ENCODE data around the gene MYB.

Gene MYB

DNA sequence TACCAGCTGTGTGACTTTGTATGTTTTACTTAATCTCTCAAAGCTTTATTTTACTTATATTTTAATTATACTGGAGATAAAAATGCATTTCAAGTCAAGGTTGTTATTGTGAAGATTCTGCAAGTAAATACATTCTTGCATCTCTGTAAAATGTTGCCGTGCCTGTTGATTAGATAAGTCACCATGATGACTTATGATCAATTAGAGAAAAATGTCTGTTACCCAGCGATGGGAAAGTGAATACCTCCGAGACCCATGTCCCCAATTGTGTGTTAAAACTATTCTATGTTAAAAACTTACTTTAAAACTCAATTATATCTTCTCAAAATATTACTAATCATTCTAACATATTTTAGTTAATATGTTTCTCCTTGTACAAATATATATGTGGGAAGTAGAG is 39.9 kb downstream of the MYB start:
- Histone ChIP-seq H3K4me1 (no peaks in the 10 kb centered on the region), H3K79me2 (no peaks in the 10 kb centered on the region), H3K9ac (no peak overlapping the region), H3K4me2 (ENCODE audit: low read length) (no peak overlapping the region), H2AFZ (no peak overlapping the region), H3K9me3 (ENCODE audit: control insufficient read depth, low read length) (no peaks in the 10 kb centered on the region), H3K4me3 (ENCODE audit: low read depth, low read length) (no peak overlapping the region), H3K27me3 (ENCODE audit: control insufficient read depth, insufficient read depth, low read length) (no peaks in the 10 kb centered on the region), H3K36me3 (ENCODE audit: control insufficient read depth, insufficient read depth, low read length) (no peaks in the 10 kb centered on the region), H3K27ac (no peak overlapping the region)
- TF ChIP-seq, protein P1, sequence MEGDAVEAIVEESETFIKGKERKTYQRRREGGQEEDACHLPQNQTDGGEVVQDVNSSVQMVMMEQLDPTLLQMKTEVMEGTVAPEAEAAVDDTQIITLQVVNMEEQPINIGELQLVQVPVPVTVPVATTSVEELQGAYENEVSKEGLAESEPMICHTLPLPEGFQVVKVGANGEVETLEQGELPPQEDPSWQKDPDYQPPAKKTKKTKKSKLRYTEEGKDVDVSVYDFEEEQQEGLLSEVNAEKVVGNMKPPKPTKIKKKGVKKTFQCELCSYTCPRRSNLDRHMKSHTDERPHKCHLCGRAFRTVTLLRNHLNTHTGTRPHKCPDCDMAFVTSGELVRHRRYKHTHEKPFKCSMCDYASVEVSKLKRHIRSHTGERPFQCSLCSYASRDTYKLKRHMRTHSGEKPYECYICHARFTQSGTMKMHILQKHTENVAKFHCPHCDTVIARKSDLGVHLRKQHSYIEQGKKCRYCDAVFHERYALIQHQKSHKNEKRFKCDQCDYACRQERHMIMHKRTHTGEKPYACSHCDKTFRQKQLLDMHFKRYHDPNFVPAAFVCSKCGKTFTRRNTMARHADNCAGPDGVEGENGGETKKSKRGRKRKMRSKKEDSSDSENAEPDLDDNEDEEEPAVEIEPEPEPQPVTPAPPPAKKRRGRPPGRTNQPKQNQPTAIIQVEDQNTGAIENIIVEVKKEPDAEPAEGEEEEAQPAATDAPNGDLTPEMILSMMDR (IDR thresholded peaks at IDR 0.05): no peak

DNA sequence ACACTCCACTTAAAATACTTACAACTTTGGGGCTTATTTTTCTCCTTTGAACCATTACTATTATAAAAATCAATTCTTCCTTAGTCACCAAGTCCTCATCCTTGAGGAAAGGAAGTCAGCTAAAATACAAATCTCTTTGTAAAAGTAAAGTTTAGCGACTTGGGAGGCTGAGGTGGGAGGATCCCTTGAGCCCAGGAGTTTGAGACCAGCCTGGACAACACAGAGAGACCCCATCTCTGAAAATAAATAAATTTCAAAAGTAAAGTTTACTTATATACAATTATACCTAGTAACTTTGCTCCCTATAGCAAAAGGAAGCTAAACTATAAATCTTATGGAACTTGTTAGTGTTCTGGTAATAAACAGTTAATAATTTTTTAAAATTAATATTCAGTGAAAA is 40.4 kb downstream of the MYB start:
- H3K9ac ChIP-seq: no peak overlapping the region
- TF ChIP-seq, protein P1 (IDR thresholded peaks at IDR 0.05): no peak
- H3K79me2 ChIP-seq: no peaks in the 10 kb centered on the region
- H3K4me2 ChIP-seq (ENCODE audit: low read length): no peak overlapping the region
- H3K4me1 ChIP-seq: no peaks in the 10 kb centered on the region
- H3K9me3 ChIP-seq (ENCODE audit: control insufficient read depth, low read length): no peaks in the 10 kb centered on the region
- H3K36me3 ChIP-seq (ENCODE audit: control insufficient read depth, insufficient read depth, low read length): no peaks in the 10 kb centered on the region
- H3K27me3 ChIP-seq (ENCODE audit: control insufficient read depth, insufficient read depth, low read length): no peaks in the 10 kb centered on the region
- H2AFZ ChIP-seq: no peak overlapping the region
- H3K4me3 ChIP-seq (ENCODE audit: low read depth, low read length): no peak overlapping the region
- H3K27ac ChIP-seq: no peak overlapping the region

DNA sequence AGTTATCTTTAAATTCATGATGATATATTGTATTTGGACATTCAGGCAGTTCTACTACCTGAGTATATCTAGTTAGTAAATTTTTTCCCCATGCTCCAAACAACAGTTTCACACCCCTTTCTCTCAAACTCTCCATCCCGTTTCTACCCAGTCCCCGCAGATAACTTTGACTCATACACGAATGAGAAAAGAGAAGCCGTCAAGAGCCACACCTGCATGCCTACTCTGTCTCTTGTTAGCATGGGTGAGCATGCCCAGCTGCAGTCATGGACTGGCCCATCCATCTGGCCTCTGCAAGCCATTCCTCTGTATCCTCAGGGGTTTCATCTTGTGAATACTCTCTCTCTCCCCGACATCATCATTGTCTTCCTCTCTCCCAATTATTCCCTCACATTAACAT is 41.5 kb downstream of the MYB start:
- Histone ChIP-seq H3K9me3 (ENCODE audit: control insufficient read depth, low read length) (no peaks in the 10 kb centered on the region), H3K9ac (no peak overlapping the region), H3K36me3 (ENCODE audit: control insufficient read depth, insufficient read depth, low read length) (no peaks in the 10 kb centered on the region), H3K4me3 (ENCODE audit: low read depth, low read length) (no peak overlapping the region), H3K27me3 (ENCODE audit: control insufficient read depth, insufficient read depth, low read length) (no peaks in the 10 kb centered on the region), H3K79me2 (no peaks in the 10 kb centered on the region), H3K27ac (no peak overlapping the region), H3K4me1 (no peaks in the 10 kb centered on the region), H3K4me2 (ENCODE audit: low read length) (no peak overlapping the region), H2AFZ (no peak overlapping the region)
- TF ChIP-seq, protein P1 (IDR thresholded peaks at IDR 0.05): no peak

DNA sequence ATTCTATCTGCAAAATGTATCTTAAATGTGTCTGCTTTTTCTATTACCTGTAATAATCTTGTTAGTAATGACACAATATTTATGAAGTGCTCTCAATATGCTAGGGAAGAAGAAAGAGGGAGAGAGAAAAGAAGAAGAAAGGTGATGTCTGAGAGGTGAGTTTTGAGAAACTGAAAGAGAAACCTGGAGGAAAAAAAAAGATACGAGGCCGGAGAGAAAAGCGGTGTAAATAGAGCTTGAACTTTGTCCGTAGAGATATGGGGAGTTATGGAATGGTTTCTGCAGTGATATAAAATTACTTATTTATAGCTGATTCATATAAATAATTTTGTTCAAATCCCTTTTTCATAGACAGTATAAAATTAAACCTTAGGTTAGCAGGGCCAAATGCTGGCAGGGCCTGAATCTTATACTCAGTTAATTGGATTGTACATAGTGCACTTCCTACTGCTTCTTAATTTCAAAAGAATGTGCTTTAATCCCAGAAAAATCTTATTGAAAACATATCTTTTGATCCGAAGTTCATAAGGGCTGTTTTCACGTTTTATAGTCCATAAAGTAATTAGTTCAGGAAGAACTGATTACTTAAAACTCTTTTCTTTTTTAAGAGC is 43.0 kb downstream of the MYB start:
- H2AFZ ChIP-seq: no peak overlapping the region
- no peaks in the 10 kb centered on the region for H3K79me2 ChIP-seq
- no peak overlapping the region for H3K27ac ChIP-seq
- no peaks in the 10 kb centered on the region for H3K36me3 ChIP-seq (ENCODE audit: control insufficient read depth, insufficient read depth, low read length)
- H3K27me3 ChIP-seq (ENCODE audit: control insufficient read depth, insufficient read depth, low read length): no peaks in the 10 kb centered on the region
- H3K9ac ChIP-seq: no peak overlapping the region
- no peak overlapping the region for H3K4me2 ChIP-seq (ENCODE audit: low read length)
- H3K4me3 ChIP-seq (ENCODE audit: low read depth, low read length): no peak overlapping the region
- no peaks in the 10 kb centered on the region for H3K4me1 ChIP-seq
- TF ChIP-seq, protein P1 (IDR thresholded peaks at IDR 0.05): no peak
- no peaks in the 10 kb centered on the region for H3K9me3 ChIP-seq (ENCODE audit: control insufficient read depth, low read length)

DNA sequence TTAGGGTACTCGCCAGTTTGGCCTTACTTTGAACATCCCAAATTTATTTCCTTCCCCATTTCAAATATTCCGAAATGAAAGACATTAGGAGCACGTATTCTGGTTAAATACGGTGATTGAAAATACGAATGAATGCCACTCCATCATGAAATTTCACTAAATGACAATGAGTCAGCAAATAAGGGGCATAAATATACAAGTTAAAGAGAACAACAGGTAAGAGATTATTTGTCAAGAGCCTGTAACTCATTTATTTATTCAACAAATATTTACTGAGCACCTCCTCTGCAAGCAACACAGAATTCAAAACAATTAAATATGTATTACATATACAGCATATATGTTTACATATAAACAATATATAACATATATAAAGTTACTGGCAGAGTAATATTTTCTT is 44.8 kb downstream of the MYB start:
- Histone ChIP-seq H2AFZ (no peak overlapping the region), H3K9ac (no peak overlapping the region), H3K4me2 (ENCODE audit: low read length) (no peak overlapping the region), H3K4me1 (no peaks in the 10 kb centered on the region), H3K27ac (no peak overlapping the region), H3K27me3 (ENCODE audit: control insufficient read depth, insufficient read depth, low read length) (no peaks in the 10 kb centered on the region), H3K36me3 (ENCODE audit: control insufficient read depth, insufficient read depth, low read length) (no peaks in the 10 kb centered on the region), H3K4me3 (ENCODE audit: low read depth, low read length) (no peak overlapping the region), H3K9me3 (ENCODE audit: control insufficient read depth, low read length) (no peaks in the 10 kb centered on the region), H3K79me2 (no peaks in the 10 kb centered on the region)
- TF ChIP-seq, protein P1 (IDR thresholded peaks at IDR 0.05): no peak

Data from parathyroid adenoma (tissue), 2 donors.